DND-41 (cell line): ENCODE measurements around the gene TMEM236.

Source experiments
- ATAC-seq: fragments of 200-7000 bp; cut with Tn5 transposase; 3 replicates; pipeline ENCODE4 v1.9.1; 2021; ENCODE audit warnings: low read depth; ENCODE audit not compliant: insufficient read depth
- DNase-seq: peaks from one replicate; pipeline ENCODE4 v3.0.0-alpha.2; 2020
- H2AFZ ChIP-seq: 2 replicates; pipeline ENCODE4 v1.6.0; 2012; ENCODE audit warnings: low read depth, low read length
- H3K27ac ChIP-seq: 2 replicates; pipeline ENCODE4 v1.5.1; 2012; ENCODE audit warnings: low read length, inconsistent platforms
- H3K27me3 ChIP-seq: fragments of 200-600 bp; sonication (generic); 2 replicates; pipeline ENCODE4 v1.6.0; 2012; ENCODE audit warnings: low read length, mild to moderate bottlenecking, inconsistent platforms; ENCODE audit not compliant: insufficient read depth, poor library complexity
- H3K36me3 ChIP-seq: 2 replicates; pipeline ENCODE4 v1.5.1; 2012; ENCODE audit warnings: low read length, inconsistent platforms; ENCODE audit not compliant: insufficient read depth
- H3K4me1 ChIP-seq: 2 replicates; pipeline ENCODE4 v1.5.1; 2012; ENCODE audit warnings: mild to moderate bottlenecking, low read length; ENCODE audit not compliant: insufficient read depth
- H3K4me2 ChIP-seq: 2 replicates; pipeline ENCODE4 v1.6.0; 2012; ENCODE audit warnings: mild to moderate bottlenecking, moderate library complexity, low read length, inconsistent platforms; ENCODE audit not compliant: insufficient read depth
- H3K4me3 ChIP-seq, 2 experiments: fragments of 200-600 bp in 1 of 2; shearing (Covaris generic) in 1 of 2; 2 replicates each; pipeline ENCODE4 v1.5.1; 2012 to 2016; ENCODE audit warnings: inconsistent platforms in 2 of 2, low read length in 2 of 2, mild to moderate bottlenecking in 2 of 2, low read depth in 1 of 2, moderate library complexity in 1 of 2
- H3K79me2 ChIP-seq: 2 replicates; pipeline ENCODE4 v1.6.0; 2012; ENCODE audit warnings: low read length, inconsistent platforms; ENCODE audit not compliant: insufficient read depth
- H3K9ac ChIP-seq: 2 replicates; pipeline ENCODE4 v1.6.0; 2012; ENCODE audit warnings: low read depth, mild to moderate bottlenecking, inconsistent platforms, low read length, moderate library complexity
- H3K9me3 ChIP-seq: 2 replicates; pipeline ENCODE4 v1.5.1; 2012; ENCODE audit warnings: low read length, moderate library complexity, mild to moderate bottlenecking, inconsistent platforms; ENCODE audit not compliant: insufficient read depth, severe bottlenecking
- H4K20me1 ChIP-seq: 2 replicates; pipeline ENCODE4 v1.6.0; 2012; ENCODE audit warnings: low read length; ENCODE audit not compliant: insufficient read depth
- CTCF ChIP-seq: IDR thresholded peaks from 2 replicates; pipeline ENCODE4 v1.5.1; 2012; ENCODE audit warnings: borderline replicate concordance, low read length, moderate library complexity, mild to moderate bottlenecking; ENCODE audit not compliant: poor library complexity, severe bottlenecking; ENCODE audit errors: extremely low read depth
- EZH2 ChIP-seq: IDR thresholded peaks from 3 replicates; pipeline ENCODE4 v1.6.1; 2012; ENCODE audit warnings: borderline replicate concordance, low read depth, mild to moderate bottlenecking, moderate library complexity, low read length, inconsistent platforms; ENCODE audit not compliant: severe bottlenecking

Gene TMEM236

GRCh38 chr10:17847585-17848296 lies 95.7 kb downstream of the TMEM236 start:
- TF ChIP-seq CTCF, result peak; percentile 63
- no peak for TF ChIP-seq EZH2
- H3K27ac ChIP-seq, result peak overlapping the region; percentile 16; the same call in 1 of the 2 replicates
- no peaks in the 10 kb centered on the region for H3K79me2 ChIP-seq
- no peaks in the 10 kb centered on the region for H4K20me1 ChIP-seq
- no peak overlapping the region for H3K4me2 ChIP-seq
- no peak overlapping the region for H3K4me3 ChIP-seq
- peak; percentile 22 for DNase-seq
- peak overlapping the region; percentile 51 for H2AFZ ChIP-seq
- no peaks in the 10 kb centered on the region for H3K36me3 ChIP-seq
- peak; percentile 50 for ATAC-seq
- H3K9ac ChIP-seq, result no peak overlapping the region
- peaks cover 42% of the 10 kb centered on the region for H3K4me1 ChIP-seq
- no peaks in the 10 kb centered on the region for H3K27me3 ChIP-seq
- H3K9me3 ChIP-seq, result no peaks in the 10 kb centered on the region

DNA sequence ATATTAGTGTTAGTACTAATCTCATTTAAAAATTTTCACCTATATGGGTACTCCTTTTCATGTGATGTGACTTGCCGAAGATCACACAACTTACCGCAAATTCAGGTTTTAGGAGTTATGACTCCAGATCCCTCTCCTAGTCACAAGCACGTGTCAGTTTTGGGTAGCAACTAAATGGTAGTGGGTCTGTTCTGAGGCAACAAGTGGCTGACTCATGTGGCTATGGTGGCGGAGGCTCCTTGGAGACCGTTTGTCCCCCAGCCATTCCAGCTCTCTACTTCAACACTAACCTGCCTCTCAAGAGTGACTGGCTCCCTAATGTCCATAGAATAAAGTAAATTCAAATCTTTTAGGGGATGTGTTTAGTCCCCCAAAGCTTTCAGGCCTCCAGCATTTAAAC lies 96.6 kb downstream of the TMEM236 start:
- Histone ChIP-seq H3K79me2 (no peaks in the 10 kb centered on the region), H3K27ac (no peak overlapping the region), H3K27me3 (no peaks in the 10 kb centered on the region), H4K20me1 (no peaks in the 10 kb centered on the region), H3K9me3 (no peaks in the 10 kb centered on the region), H2AFZ (no peak overlapping the region), H3K9ac (no peak overlapping the region), H3K4me1 (peaks cover 42% of the 10 kb centered on the region), H3K4me3 (no peak overlapping the region), H3K36me3 (no peaks in the 10 kb centered on the region), H3K4me2 (no peak overlapping the region)
- no peak for TF ChIP-seq CTCF
- no peak for TF ChIP-seq EZH2
- peak; percentile 59 for ATAC-seq
- DNase-seq, result peak; percentile 54
